ES-I3 (cell line): Measurements from ENCODE around the gene TMED10.

Experiments used
- H3K36me3 ChIP-seq: 2 replicates; pipeline ENCODE4 v1.6.1; 2013; ENCODE audit warnings: mild to moderate bottlenecking, low read length, control low read depth, moderate library complexity; ENCODE audit not compliant: insufficient read depth
- H3K4me1 ChIP-seq: 2 replicates; pipeline ENCODE4 v1.6.1; 2013; ENCODE audit warnings: mild to moderate bottlenecking, control low read depth, low read length; ENCODE audit not compliant: insufficient read depth
- H3K9ac ChIP-seq: 2 replicates; pipeline ENCODE4 v1.6.1; 2013; ENCODE audit warnings: low read depth, mild to moderate bottlenecking, low read length, moderate library complexity
- H3K9me3 ChIP-seq: 2 replicates; pipeline ENCODE4 v1.6.1; 2013; ENCODE audit warnings: mild to moderate bottlenecking, low read length, moderate library complexity; ENCODE audit not compliant: control insufficient read depth, insufficient read depth

TMED10 gene

DNA sequence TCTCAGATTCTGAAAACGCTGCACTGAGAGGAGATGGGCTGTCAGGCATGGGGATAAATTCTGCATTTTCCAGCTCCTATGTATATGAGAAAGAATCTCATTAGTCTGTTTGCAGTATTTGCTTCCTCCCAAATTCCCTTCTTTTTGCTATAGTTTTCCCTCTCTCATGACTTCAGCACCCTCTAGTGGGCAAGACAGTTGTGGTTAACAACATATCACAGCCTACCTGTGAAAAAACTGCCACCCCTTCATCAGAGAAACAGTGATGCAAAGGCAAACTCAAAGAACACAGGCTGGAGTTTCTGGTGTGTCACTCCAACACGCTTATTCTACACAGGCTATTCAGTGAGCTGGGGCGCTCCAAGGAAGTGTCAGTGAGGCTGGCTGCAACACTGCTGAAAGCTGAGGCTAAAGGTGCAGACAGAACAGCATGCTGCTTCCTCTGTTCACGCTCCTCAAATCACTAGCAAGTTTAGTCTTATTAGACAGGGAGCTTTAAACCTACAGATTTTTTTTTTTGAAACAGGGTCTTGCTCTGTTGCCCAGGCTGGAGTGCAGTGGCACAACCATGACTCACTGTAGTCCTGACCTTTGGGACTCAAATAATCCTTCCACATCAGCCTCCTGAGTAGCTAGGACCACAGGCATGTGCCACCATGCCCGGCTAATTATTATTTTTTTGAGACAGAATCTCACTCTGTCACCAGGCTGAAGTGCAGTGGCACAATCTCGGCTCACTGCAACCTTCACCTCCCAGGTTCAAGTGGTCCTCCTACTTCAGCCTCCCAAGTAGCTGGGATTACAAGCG lies 87.6 kb downstream of the TMED10 start:
- H3K9ac ChIP-seq, result no peak overlapping the region
- no peaks in the 10 kb centered on the region for H3K4me1 ChIP-seq
- no peaks in the 10 kb centered on the region for H3K9me3 ChIP-seq
- peaks cover 18% of the 10 kb centered on the region for H3K36me3 ChIP-seq

DNA sequence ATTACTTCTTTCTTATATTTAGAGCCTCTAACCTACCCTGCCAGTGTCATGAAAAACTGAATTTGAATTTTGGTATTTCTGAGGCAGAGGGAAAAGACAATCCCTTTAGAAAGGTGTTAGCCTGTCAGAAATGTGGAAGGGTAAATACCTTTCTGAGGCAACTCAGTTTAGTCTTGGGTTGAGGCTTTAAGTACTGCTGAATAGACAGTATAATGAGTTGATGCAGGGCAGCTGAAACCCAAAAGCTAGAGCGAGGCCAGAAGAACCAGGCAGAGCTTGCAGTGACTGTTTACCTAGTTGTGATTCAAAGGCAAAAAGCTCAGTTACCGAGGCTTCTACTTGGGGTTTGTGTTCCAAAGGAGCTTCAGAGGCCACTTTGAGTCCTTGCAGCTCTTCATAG lies 88.3 kb downstream of the TMED10 start:
- no peak overlapping the region for H3K9ac ChIP-seq
- no peaks in the 10 kb centered on the region for H3K9me3 ChIP-seq
- no peaks in the 10 kb centered on the region for H3K4me1 ChIP-seq
- H3K36me3 ChIP-seq, result peaks cover 20% of the 10 kb centered on the region

DNA sequence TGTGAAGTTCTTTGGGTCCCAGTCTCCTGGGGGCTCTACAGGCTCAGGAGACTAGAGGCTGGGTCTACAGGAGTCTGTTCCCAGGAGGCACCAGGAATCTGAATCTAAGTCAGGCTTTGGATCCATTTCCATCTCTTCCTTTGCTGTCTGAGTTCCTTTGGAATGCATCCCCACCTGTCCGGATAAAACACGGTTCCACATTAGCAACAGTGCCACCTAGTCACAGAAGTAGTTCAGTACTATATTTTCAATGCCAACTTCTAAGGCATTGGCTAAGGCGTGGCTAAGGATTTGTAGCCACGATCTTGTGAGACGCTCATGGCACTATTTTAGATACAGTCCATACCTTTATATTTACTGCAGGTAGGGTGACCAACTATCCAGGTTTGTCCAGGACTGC lies 91.9 kb downstream of the TMED10 start:
- Histone ChIP-seq H3K9ac (no peak overlapping the region), H3K9me3 (no peaks in the 10 kb centered on the region), H3K36me3 (peaks cover 25% of the 10 kb centered on the region), H3K4me1 (no peaks in the 10 kb centered on the region)

DNA sequence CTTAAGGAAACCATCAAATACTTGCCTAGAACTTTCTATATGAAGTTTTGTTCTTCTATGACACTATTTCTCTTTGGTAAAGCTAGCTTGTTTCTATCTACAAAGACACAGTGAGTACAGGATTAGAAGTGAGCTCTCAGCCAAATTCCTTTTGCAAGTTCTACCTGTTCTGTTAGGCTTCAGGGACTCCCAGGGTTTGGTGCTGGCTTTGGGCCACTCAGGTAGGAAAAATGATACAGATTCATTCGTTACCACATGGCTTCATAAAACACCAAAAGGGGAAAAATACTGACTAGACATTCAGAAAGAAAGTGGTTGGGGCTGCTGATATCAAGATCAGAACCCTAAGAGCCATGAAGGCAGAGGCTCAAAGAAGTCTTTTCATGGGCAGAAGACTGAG lies 93.1 kb downstream of the TMED10 start:
- Histone ChIP-seq H3K9ac (no peak overlapping the region), H3K4me1 (no peaks in the 10 kb centered on the region), H3K9me3 (no peaks in the 10 kb centered on the region), H3K36me3 (peaks cover 25% of the 10 kb centered on the region)

- H3K4me1 ChIP-seq, result no peaks in the 10 kb centered on the region
- no peaks in the 10 kb centered on the region for H3K9me3 ChIP-seq
- peaks cover 10% of the 10 kb centered on the region for H3K36me3 ChIP-seq
- H3K9ac ChIP-seq, result no peak overlapping the region
Measured at GRCh38 chr14:75081660-75082229, 94.7 kb downstream of the TMED10 start.
